ENCODE results near the gene TIMM29. TPM values are rescaled to one million over a fixed set of nuclear protein-coding genes. Genes with fewer than 3 reads are reported as not detected.
A peak's percentile ranks its signal among the peaks of the same experiment; 100 is the strongest.
"Not testable (repeated sequence)": the region's sequence is repeated elsewhere in the genome, so short reads cannot be mapped to it uniquely, and the experiment has no call there.

Gene TIMM29
- total RNA-seq, 2 donors from 2014 or later = 34.9 to 47.9 TPM

DNA sequence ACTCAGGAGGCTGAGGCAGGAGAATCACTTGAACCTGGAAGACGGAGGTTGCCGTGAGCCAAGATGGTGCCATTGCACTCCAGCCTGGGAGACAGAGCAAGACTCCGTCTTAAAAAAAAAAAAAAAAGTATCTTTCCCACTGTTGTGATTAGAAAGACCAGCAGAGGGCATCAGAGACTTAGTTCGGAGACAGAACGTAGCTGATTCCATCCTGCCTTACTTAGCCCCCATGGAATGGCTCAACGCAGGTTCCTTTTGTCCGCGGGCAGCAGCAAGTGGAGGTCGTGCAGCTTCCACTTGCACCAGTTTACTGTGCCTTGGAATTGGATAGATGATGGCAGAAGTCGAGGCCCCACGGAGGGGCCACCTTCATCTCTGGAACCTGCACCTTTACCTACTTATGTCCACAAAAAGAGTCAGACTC is 8.1 kb downstream of the TIMM29 start:
- 3% methylated on average over 11 of the region's 11 CpGs for WGBS
- Histone ChIP-seq H3K9me3 (no peaks in the 10 kb centered on the region), H3K27me3 (replicated peaks; ENCODE audit: insufficient read depth) (no peaks in the 10 kb centered on the region), H3K27ac (peak overlapping the region; percentile 3 to 47), H3K36me3 (no peaks in the 10 kb centered on the region), H3K4me3 (no peak overlapping the region), H3K4me1 (replicated peaks) (no peaks in the 10 kb centered on the region)
- intact Hi-C loops (cut with DNase I) = loop anchor here (5.0 to 10.0 kb wide), 3 partner anchors 91 to 266 kb away; no protein-coding TSS in a partner anchor
- peak; percentile 64 for DNase-seq (ENCODE audit: low spot score)
- TF ChIP-seq POLR2AphosphoS5 (IDR thresholded peaks at IDR 0.05) (peak; percentile 75), POLR2A (IDR thresholded peaks at IDR 0.05) (no peak), CTCF (IDR thresholded peaks at IDR 0.05) (peak; percentile 12 to 83 (median 55))

DNA sequence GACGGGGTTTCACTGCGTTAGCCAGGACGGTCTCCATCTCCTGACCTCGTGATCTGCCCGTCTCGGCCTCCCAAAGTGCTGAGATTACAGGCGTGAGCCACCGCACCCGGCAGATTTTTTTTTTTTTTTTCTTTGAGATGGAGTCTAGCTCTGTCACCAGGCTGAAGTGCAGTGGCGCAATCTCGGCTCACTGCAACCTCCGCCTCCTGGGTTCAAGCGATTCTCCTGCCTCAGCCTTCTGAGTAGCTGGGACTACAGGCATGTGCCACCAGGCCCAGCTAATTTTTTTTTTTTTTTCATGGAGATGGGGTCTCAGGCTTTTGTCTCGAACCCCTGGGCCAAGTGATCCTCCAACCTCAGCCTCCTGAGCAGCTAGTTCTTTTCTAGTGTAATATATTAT is 13.0 kb downstream of the TIMM29 start:
- DNase-seq (ENCODE audit: low spot score); H3K4me3 ChIP-seq; H3K27me3 ChIP-seq (replicated peaks; ENCODE audit: insufficient read depth); H3K9me3 ChIP-seq; H3K4me1 ChIP-seq (replicated peaks); H3K36me3 ChIP-seq; intact Hi-C loops (cut with DNase I): not testable (repeated sequence)
- 87% methylated on average over 14 of the region's 14 CpGs for WGBS
- H3K27ac ChIP-seq = peak overlapping the region; percentile 31 to 64

GRCh38 chr19:10943412-10943811 is 14.8 kb downstream of the TIMM29 start:
- H3K9me3 ChIP-seq; H3K27ac ChIP-seq; intact Hi-C loops (cut with DNase I); H3K4me3 ChIP-seq; H3K27me3 ChIP-seq (replicated peaks; ENCODE audit: insufficient read depth); DNase-seq (ENCODE audit: low spot score); H3K36me3 ChIP-seq; H3K4me1 ChIP-seq (replicated peaks): not testable (repeated sequence)
- 81% methylated on average over 4 of the region's 4 CpGs for WGBS

GRCh38 chr19:10945264-10945663 is 16.7 kb downstream of the TIMM29 start:
- Histone ChIP-seq H3K9me3 (no peaks in the 10 kb centered on the region), H3K4me3 (no peak overlapping the region), H3K27me3 (replicated peaks; ENCODE audit: insufficient read depth) (no peaks in the 10 kb centered on the region), H3K36me3 (no peaks in the 10 kb centered on the region), H3K4me1 (replicated peaks) (no peaks in the 10 kb centered on the region), H3K27ac (no peak overlapping the region)
- intact Hi-C loops (cut with DNase I) = no loop called here
- TF ChIP-seq CTCF (IDR thresholded peaks at IDR 0.05) = no peak
- no peak for TF ChIP-seq POLR2A (IDR thresholded peaks at IDR 0.05)
- no peak for DNase-seq (ENCODE audit: low spot score)
- WGBS = 95% methylated on average over 4 of the region's 4 CpGs

GRCh38 chr19:10946958-10947657 is 18.5 kb downstream of the TIMM29 start:
- Histone ChIP-seq H3K4me1 (replicated peaks) (no peaks in the 10 kb centered on the region), H3K27me3 (replicated peaks; ENCODE audit: insufficient read depth) (no peaks in the 10 kb centered on the region), H3K36me3 (no peaks in the 10 kb centered on the region), H3K9me3 (no peaks in the 10 kb centered on the region), H3K4me3 (no peak overlapping the region), H3K27ac (no peak overlapping the region)
- intact Hi-C loops (cut with DNase I) = no loop called here
- DNase-seq (ENCODE audit: low spot score) = no peak
- TF ChIP-seq POLR2A (IDR thresholded peaks at IDR 0.05) (no peak), POLR2AphosphoS5 (IDR thresholded peaks at IDR 0.05) (no peak), CTCF (IDR thresholded peaks at IDR 0.05) (no peak)
- 71% methylated on average over 6 of the region's 6 CpGs for WGBS

DNA sequence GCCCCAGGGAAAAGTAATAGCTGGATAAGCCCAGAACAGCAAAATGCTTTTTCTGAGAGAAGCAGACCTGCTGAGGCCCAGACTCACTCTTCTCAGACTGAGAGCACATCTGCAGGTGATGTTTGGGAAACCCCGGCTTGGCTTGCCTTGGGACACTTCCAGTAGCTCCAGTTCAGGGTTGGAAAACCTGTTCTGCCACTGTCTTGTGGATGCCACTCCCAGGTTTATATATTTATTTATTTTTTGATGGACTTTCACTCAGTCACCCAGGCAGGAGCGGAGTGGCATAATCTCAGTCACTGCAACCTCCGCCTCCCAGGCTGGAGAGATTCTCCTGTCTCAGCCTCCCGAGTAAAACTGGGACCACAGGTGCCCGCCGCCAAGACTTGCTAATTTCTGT is 24.2 kb downstream of the TIMM29 start:
- Histone ChIP-seq H3K4me3 (no peak overlapping the region), H3K4me1 (replicated peaks) (no peaks in the 10 kb centered on the region), H3K9me3 (no peaks in the 10 kb centered on the region), H3K27ac (peak overlapping the region; percentile 48 to 68), H3K36me3 (no peaks in the 10 kb centered on the region), H3K27me3 (replicated peaks; ENCODE audit: insufficient read depth) (no peaks in the 10 kb centered on the region)
- TF ChIP-seq POLR2A (IDR thresholded peaks at IDR 0.05) = no peak
- TF ChIP-seq POLR2AphosphoS5 (IDR thresholded peaks at IDR 0.05) = peak; percentile 93
- intact Hi-C loops (cut with DNase I) = no loop called here
- 62% methylated on average over 6 of the region's 6 CpGs for WGBS
- DNase-seq (ENCODE audit: low spot score) = peak; percentile 89

- H3K27me3 ChIP-seq (replicated peaks; ENCODE audit: insufficient read depth); intact Hi-C loops (cut with DNase I); H3K9me3 ChIP-seq; DNase-seq (ENCODE audit: low spot score); H3K4me1 ChIP-seq (replicated peaks); H3K36me3 ChIP-seq; H3K4me3 ChIP-seq: not testable (repeated sequence)
- 94% methylated on average over 19 of the region's 19 CpGs for WGBS
- peak overlapping the region; percentile 94 to 97 for H3K27ac ChIP-seq
These were observed 30.8 kb downstream of the TIMM29 start for GRCh38 chr19:10959277-10959968.

All from prostate gland (tissue), 2 donors.